ENCODE data around the gene CD55.

Gene CD55

GRCh38 chr1:207313131-207313530 lies 8.3 kb upstream of the CD55 start:
- TF ChIP-seq CTCF (IDR thresholded peaks at IDR 0.05; ENCODE audit: low read depth, low read length) = no peak
- DNase-seq (ENCODE audit: extremely low read depth, low read depth) = no peak

- no peak for TF ChIP-seq CTCF (IDR thresholded peaks at IDR 0.05; ENCODE audit: low read depth, low read length)
Observed at GRCh38 chr1:207314816-207315215, 6.7 kb upstream of the CD55 start.

GRCh38 chr1:207315435-207315834 lies 6.0 kb upstream of the CD55 start:
- no peak for TF ChIP-seq CTCF (IDR thresholded peaks at IDR 0.05; ENCODE audit: low read depth, low read length)
- no peak for DNase-seq (ENCODE audit: extremely low read depth, low read depth)

More at GRCh38 chr1:207314816-207315215, 6.7 kb upstream of the CD55 start:
- DNase-seq (ENCODE audit: extremely low read depth, low read depth) = no peak

- no peak for DNase-seq (ENCODE audit: extremely low read depth, low read depth)
- TF ChIP-seq CTCF (IDR thresholded peaks at IDR 0.05; ENCODE audit: low read depth, low read length) = no peak
Observed at GRCh38 chr1:207316141-207316540, 5.3 kb upstream of the CD55 start.

GRCh38 chr1:207316622-207317391 lies 4.7 kb upstream of the CD55 start:
- TF ChIP-seq CTCF (IDR thresholded peaks at IDR 0.05; ENCODE audit: low read depth, low read length) = no peak
- no peak for DNase-seq (ENCODE audit: extremely low read depth, low read depth)

GRCh38 chr1:207317561-207317960 lies 3.9 kb upstream of the CD55 start:
- DNase-seq (ENCODE audit: extremely low read depth, low read depth) = no peak
- no peak for TF ChIP-seq CTCF (IDR thresholded peaks at IDR 0.05; ENCODE audit: low read depth, low read length)

GRCh38 chr1:207318072-207318619 lies 3.3 kb upstream of the CD55 start:
- TF ChIP-seq CTCF (IDR thresholded peaks at IDR 0.05; ENCODE audit: low read depth, low read length) = no peak

More at GRCh38 chr1:207318072-207318619, 3.3 kb upstream of the CD55 start:
- DNase-seq (ENCODE audit: extremely low read depth, low read depth) = no peak

Measured in AG09319 (cell line).